C4-2B (cell line): ENCODE measurements around the gene NINL.

Experiments
- CTCF ChIP-seq: fragments of 450-650 bp; conservative IDR thresholded peaks from 2 replicates; pipeline ENCODE4 v1.5.1; 2017; ENCODE audit warnings: mild to moderate bottlenecking
- ZFX ChIP-seq: fragments of 450-650 bp; IDR thresholded peaks from 2 replicates; pipeline ENCODE4 v1.6.1; 2017

- TF ChIP-seq CTCF = no peak
- TF ChIP-seq ZFX = no peak
These were observed 103.4 kb downstream of the NINL start for GRCh38 chr20:25481918-25482253.
